ENCODE results near the gene RBM14.

- TF ChIP-seq EZH2phosphoT487 (IDR thresholded peaks at IDR 0.05; ENCODE audit: low read length): no peak
- TF ChIP-seq CTCF (IDR thresholded peaks at IDR 0.05; ENCODE audit: low read length): no peak
- no peak for TF ChIP-seq EZH2 (optimal IDR thresholded peaks at IDR 0.05; ENCODE audit: low read depth, low read length)
These were observed 60.0 kb downstream of the RBM14 start for GRCh38 chr11:66676282-66676919.
